Adrenal gland (tissue), 12 donors: Measurements from ENCODE around the gene DLG5. TPM values are rescaled to one million over a fixed set of nuclear protein-coding genes. Genes with fewer than 3 reads are reported as not detected.
A peak's percentile ranks its signal among the peaks of the same experiment; 100 is the strongest.

Experiments
- DNase-seq, 7 donors: peaks; one replicate each; pipeline ENCODE4 v3.0.0-alpha.2; 2019 to 2020
- H3K27ac ChIP-seq, 5 donors: fragments of 200-600 bp; sonication (generic) in 4 of 5; 1 replicate in 3 of 5; 2 replicates in 2 of 5; pipeline versions ENCODE4 v1.5.1 to v1.8.0; 2016 to 2020; ENCODE audit warnings: mild to moderate bottlenecking in 1 of 5
- H3K27me3 ChIP-seq: fragments of 200-600 bp; 2 replicates; pipeline ENCODE4 v1.8.0; 2021
- H3K36me3 ChIP-seq, 2 donors: fragments of 200-600 bp; replicated peaks in 1 of 2; 1 replicate in 1 of 2; 2 replicates in 1 of 2; pipeline versions ENCODE4 v1.5.1 to v1.8.0; 2018 to 2022
- H3K4me1 ChIP-seq, 2 donors: fragments of 200-600 bp; replicated peaks in 1 of 2; 1 replicate in 1 of 2; 2 replicates in 1 of 2; pipeline versions ENCODE4 v1.5.1 to v1.8.0; 2018 to 2021
- H3K4me3 ChIP-seq, 4 donors: fragments of 200-600 bp; sonication (generic) in 3 of 4; one replicate each; pipeline ENCODE4 v1.5.1; 2016 to 2018
- H3K9me3 ChIP-seq, 3 donors: fragments of 200-600 bp; sonication (generic) in 1 of 3; replicated peaks in 1 of 3; 1 replicate in 2 of 3; 2 replicates in 1 of 3; pipeline versions ENCODE4 v1.5.1 to v1.8.0; 2016 to 2021
- POLR2A ChIP-seq, 2 donors: fragments of 450-650 bp; IDR thresholded peaks; one replicate each; pipeline ENCODE4 v1.6.1; 2017; ENCODE audit warnings: antibody characterized with exemption in 2 of 2, mild to moderate bottlenecking in 2 of 2, moderate library complexity in 1 of 2
- WGBS, 4 donors: extraction: QIAGEN DNeasy Blood & Tissue Kit in 2 of 4; methylation state at CpG; one replicate each; pipeline versions ENCODE4 v1.1.5 to v1.1.7; 2013 to 2017; 5-methylcytosine and 5-hydroxymethylcytosine counted together
- intact Hi-C, 2 donors: fragments of 100-400 bp; cut with DNase I; formaldehyde crosslinking; loops; one replicate each; pipeline versions ENCODE4 v1.14.1 to v1.15.0; 2022 to 2023
- polyA plus RNA-seq, 3 donors: library from polyadenylated mRNA; stranded (reverse); fragments of 200-250 nt in 2 of 3; fragments of 350-450 nt in 1 of 3; fragmentation: Illumina TruSeq in 1 of 3; extraction: RNeasy Lipid Tissue Mini Kit (QIAGEN cat#74804) in 1 of 3; gene quantifications; one replicate each; pipeline ENCODE4 v1.2.3, GENCODE V29; 2013 to 2014
- total RNA-seq, 9 donors: library from RNA; depleted of rRNA in 4 of 9; stranded (reverse); fragments of >200 nt in 4 of 9; fragments of 120-200 nt in 1 of 9; fragmentation: NEBNext Ultra II Directional in 1 of 9; extraction: Animal tissue kit (Norgen Biotek cat#: 25700) in 1 of 9; gene quantifications; one replicate each; pipeline versions ENCODE4 v1.1.0 to v1.2.4, GENCODE V29; 2013 to 2023
- TF ChIP-seq, protein P1 (sequence below), 6 experiments: fragments of 450-650 bp in 4 of 6; fragments of 200-600 bp in 2 of 6; sonication (generic) in 1 of 6; IDR thresholded peaks; 1 replicate in 5 of 6; 2 replicates in 1 of 6; pipeline versions ENCODE4 v1.5.1 to v1.8.0; 2016 to 2021; ENCODE audit warnings: antibody characterized with exemption in 6 of 6, mild to moderate bottlenecking in 2 of 6, moderate library complexity in 1 of 6
- donor health status: healthy with polysubstance abuse.
- donor health status: Bipolar disorder and iron deficiency.
- donor health status: DM: yes; HTN: yes; CAD: no.
- donor health status: DM: no; HTN: no; CAD: no.
- donor health status: DM: no; HTN: no; CAD: no.
- donor health status: DM: yes; HTN: yes; CAD: no.

The DLG5 gene
- total and polyA plus RNA-seq, 12 donors = 32.6 to 175 (median 101) TPM

- H3K36me3 ChIP-seq = peaks cover 0 to 28% of the 10 kb centered on the region in 2 donors
- WGBS, 4 donors = 78 to 82% (median 80%) methylated on average over 7 to 8 of the region's 8 CpGs
- peak in 2 of 7 donors; percentile 25 to 62 for DNase-seq
Measured at GRCh38 chr10:77974396-77975074, 48.0 kb upstream of the DLG5 start.

GRCh38 chr10:77973276-77973675, 46.7 kb upstream of the DLG5 start:
- no peak overlapping the region for H3K4me3 ChIP-seq
- no peaks in the 10 kb centered on the region for H3K9me3 ChIP-seq
- no peaks in the 10 kb centered on the region for H3K27me3 ChIP-seq
- H3K4me1 ChIP-seq = peaks cover 15 to 16% of the 10 kb centered on the region in 2 donors
- H3K36me3 ChIP-seq = peaks cover 0 to 18% of the 10 kb centered on the region in 2 donors
- no peak for TF ChIP-seq POLR2A (IDR thresholded peaks at IDR 0.05)
- TF ChIP-seq, protein P1, sequence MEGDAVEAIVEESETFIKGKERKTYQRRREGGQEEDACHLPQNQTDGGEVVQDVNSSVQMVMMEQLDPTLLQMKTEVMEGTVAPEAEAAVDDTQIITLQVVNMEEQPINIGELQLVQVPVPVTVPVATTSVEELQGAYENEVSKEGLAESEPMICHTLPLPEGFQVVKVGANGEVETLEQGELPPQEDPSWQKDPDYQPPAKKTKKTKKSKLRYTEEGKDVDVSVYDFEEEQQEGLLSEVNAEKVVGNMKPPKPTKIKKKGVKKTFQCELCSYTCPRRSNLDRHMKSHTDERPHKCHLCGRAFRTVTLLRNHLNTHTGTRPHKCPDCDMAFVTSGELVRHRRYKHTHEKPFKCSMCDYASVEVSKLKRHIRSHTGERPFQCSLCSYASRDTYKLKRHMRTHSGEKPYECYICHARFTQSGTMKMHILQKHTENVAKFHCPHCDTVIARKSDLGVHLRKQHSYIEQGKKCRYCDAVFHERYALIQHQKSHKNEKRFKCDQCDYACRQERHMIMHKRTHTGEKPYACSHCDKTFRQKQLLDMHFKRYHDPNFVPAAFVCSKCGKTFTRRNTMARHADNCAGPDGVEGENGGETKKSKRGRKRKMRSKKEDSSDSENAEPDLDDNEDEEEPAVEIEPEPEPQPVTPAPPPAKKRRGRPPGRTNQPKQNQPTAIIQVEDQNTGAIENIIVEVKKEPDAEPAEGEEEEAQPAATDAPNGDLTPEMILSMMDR (IDR thresholded peaks at IDR 0.05) = no peak
- intact Hi-C loops = no loop called here
- no peak for DNase-seq
- WGBS, 4 donors = 89 to 93% (median 91%) methylated on average over 5 of the region's 5 CpGs
- H3K27ac ChIP-seq = no peak overlapping the region

More at GRCh38 chr10:77974396-77975074, 48.0 kb upstream of the DLG5 start:
- Histone ChIP-seq H3K27me3 (no peaks in the 10 kb centered on the region), H3K27ac (peak overlapping the region in 1 of 5 donors; percentile 29), H3K4me3 (no peak overlapping the region), H3K4me1 (peaks cover 20 to 21% of the 10 kb centered on the region in 2 donors), H3K9me3 (no peaks in the 10 kb centered on the region)
- intact Hi-C loops = loop anchor here in 1 of 2 donors (5.0 kb wide), 1 partner anchor 47 kb away; the partner anchor contains the start of gene DLG5
- TF ChIP-seq POLR2A (IDR thresholded peaks at IDR 0.05) = no peak
- TF ChIP-seq, protein P1 (IDR thresholded peaks at IDR 0.05) = no peak

DNA sequence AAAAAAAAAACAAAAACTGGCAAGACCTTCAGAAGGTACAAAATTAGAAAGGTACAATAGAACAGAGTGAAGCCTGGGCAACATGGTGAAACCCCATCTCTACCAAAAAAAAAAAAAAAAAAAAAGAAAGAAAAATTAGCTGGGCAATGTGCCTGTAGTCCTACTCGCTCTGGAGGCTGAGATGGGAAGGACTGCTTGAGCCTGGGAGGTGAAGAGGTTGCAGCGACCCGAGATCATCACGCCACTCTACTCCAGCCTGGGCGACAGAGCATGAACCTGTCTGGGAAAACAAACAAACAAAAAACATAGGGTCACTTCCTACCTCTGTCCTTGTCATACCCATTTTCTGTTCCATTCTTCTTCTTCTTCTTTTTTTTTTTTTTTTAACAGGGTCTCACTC, 45.6 kb upstream of the DLG5 start:
- Histone ChIP-seq H3K36me3 (peaks cover 0 to 7% of the 10 kb centered on the region in 2 donors), H3K27me3 (no peaks in the 10 kb centered on the region), H3K4me1 (peaks cover 13% of the 10 kb centered on the region in 2 donors), H3K27ac (peak overlapping the region in 2 of 5 donors; percentile 67 to 84), H3K4me3 (no peak overlapping the region), H3K9me3 (no peaks in the 10 kb centered on the region)
- intact Hi-C loops = no loop called here
- WGBS, 4 donors = 70 to 83% (median 79%) methylated on average over 5 of the region's 5 CpGs
- TF ChIP-seq, protein P1 (IDR thresholded peaks at IDR 0.05) = no peak
- no peak for TF ChIP-seq POLR2A (IDR thresholded peaks at IDR 0.05)
- DNase-seq = no peak

GRCh38 chr10:77971804-77972144, 45.2 kb upstream of the DLG5 start:
- Histone ChIP-seq H3K4me3 (no peak overlapping the region), H3K4me1 (peaks cover 13% of the 10 kb centered on the region in 2 donors), H3K27ac (peak overlapping the region; percentile 10 to 88 (median 67)), H3K36me3 (peaks cover 0 to 3% of the 10 kb centered on the region in 2 donors), H3K9me3 (no peaks in the 10 kb centered on the region), H3K27me3 (no peaks in the 10 kb centered on the region)
- WGBS, 4 donors = 91 to 96% (median 93%) methylated on average over 3 of the region's 3 CpGs
- DNase-seq = no peak
- intact Hi-C loops = no loop called here
- TF ChIP-seq, protein P1 (IDR thresholded peaks at IDR 0.05) = no peak
- TF ChIP-seq POLR2A (IDR thresholded peaks at IDR 0.05) = no peak
